Measurements from ENCODE around the gene BCL2L15.
A peak's percentile ranks its signal among the peaks of the same experiment; 100 is the strongest.

The BCL2L15 gene

GRCh38 chr1:113859478-113860175 is 27.8 kb downstream of the BCL2L15 start:
- no peaks in the 10 kb centered on the region for H3K36me3 ChIP-seq (replicated peaks; ENCODE audit: insufficient read depth, low read length)
- peak overlapping the region; percentile 50 for H3K4me2 ChIP-seq (ENCODE audit: low read depth, low read length)
- no peaks in the 10 kb centered on the region for H3K27me3 ChIP-seq (replicated peaks; ENCODE audit: insufficient read depth, low read length)
- H3K27ac ChIP-seq (ENCODE audit: low read length), result peak overlapping the region; percentile 39; the same call in 1 of the 2 replicates
- peak; percentile 46 for DNase-seq
- TF ChIP-seq CTCF (IDR thresholded peaks at IDR 0.05; ENCODE audit: low read length), result no peak
- TF ChIP-seq EZH2phosphoT487 (IDR thresholded peaks at IDR 0.05; ENCODE audit: low read length), result no peak
- no peak for TF ChIP-seq EZH2 (optimal IDR thresholded peaks at IDR 0.05; ENCODE audit: low read depth, low read length)
- no peaks in the 10 kb centered on the region for H3K79me2 ChIP-seq (ENCODE audit: low read length)
- H3K4me3 ChIP-seq (ENCODE audit: low read length), result no peak overlapping the region
- H3K9me2 ChIP-seq (replicated peaks; ENCODE audit: insufficient read depth, low read length), result no peaks in the 10 kb centered on the region
- H2AFZ ChIP-seq (ENCODE audit: low read length), result no peak overlapping the region
- H3F3A ChIP-seq (ENCODE audit: insufficient read depth, low read length), result peaks cover 17% of the 10 kb centered on the region
- no peak overlapping the region for H3K9ac ChIP-seq (ENCODE audit: low read length)
- no peaks in the 10 kb centered on the region for H3K9me3 ChIP-seq (replicated peaks; ENCODE audit: insufficient read depth, low read length)
- H3K4me1 ChIP-seq (ENCODE audit: low read length), result peaks cover 14% of the 10 kb centered on the region
- H4K20me1 ChIP-seq (ENCODE audit: insufficient read depth, low read length), result no peaks in the 10 kb centered on the region

- peak overlapping the region; percentile 39; the same call in 1 of the 2 replicates for H3K27ac ChIP-seq (ENCODE audit: low read length)
- no peaks in the 10 kb centered on the region for H4K20me1 ChIP-seq (ENCODE audit: insufficient read depth, low read length)
- H3K4me1 ChIP-seq (ENCODE audit: low read length), result peaks cover 14% of the 10 kb centered on the region
- no peaks in the 10 kb centered on the region for H3K9me3 ChIP-seq (replicated peaks; ENCODE audit: insufficient read depth, low read length)
- no peaks in the 10 kb centered on the region for H3K27me3 ChIP-seq (replicated peaks; ENCODE audit: insufficient read depth, low read length)
- H2AFZ ChIP-seq (ENCODE audit: low read length), result no peak overlapping the region
- peak overlapping the region; percentile 50 for H3K4me2 ChIP-seq (ENCODE audit: low read depth, low read length)
- H3K36me3 ChIP-seq (replicated peaks; ENCODE audit: insufficient read depth, low read length), result no peaks in the 10 kb centered on the region
- no peak overlapping the region for H3K4me3 ChIP-seq (ENCODE audit: low read length)
- no peak overlapping the region for H3K9ac ChIP-seq (ENCODE audit: low read length)
- TF ChIP-seq EZH2phosphoT487 (IDR thresholded peaks at IDR 0.05; ENCODE audit: low read length) (no peak), EZH2 (optimal IDR thresholded peaks at IDR 0.05; ENCODE audit: low read depth, low read length) (no peak), CTCF (IDR thresholded peaks at IDR 0.05; ENCODE audit: low read length) (no peak)
- no peak for DNase-seq
- peaks cover 17% of the 10 kb centered on the region for H3F3A ChIP-seq (ENCODE audit: insufficient read depth, low read length)
- H3K79me2 ChIP-seq (ENCODE audit: low read length), result no peaks in the 10 kb centered on the region
- no peaks in the 10 kb centered on the region for H3K9me2 ChIP-seq (replicated peaks; ENCODE audit: insufficient read depth, low read length)
Measured at GRCh38 chr1:113858982-113859381, 28.4 kb downstream of the BCL2L15 start.

- no peaks in the 10 kb centered on the region for H3K9me3 ChIP-seq (replicated peaks; ENCODE audit: insufficient read depth, low read length)
- H3F3A ChIP-seq (ENCODE audit: insufficient read depth, low read length), result peaks cover 17% of the 10 kb centered on the region
- H3K27ac ChIP-seq (ENCODE audit: low read length), result no peak overlapping the region
- H3K79me2 ChIP-seq (ENCODE audit: low read length), result no peaks in the 10 kb centered on the region
- H4K20me1 ChIP-seq (ENCODE audit: insufficient read depth, low read length), result no peaks in the 10 kb centered on the region
- no peak for TF ChIP-seq EZH2phosphoT487 (IDR thresholded peaks at IDR 0.05; ENCODE audit: low read length)
- TF ChIP-seq EZH2 (optimal IDR thresholded peaks at IDR 0.05; ENCODE audit: low read depth, low read length), result no peak
- TF ChIP-seq CTCF (IDR thresholded peaks at IDR 0.05; ENCODE audit: low read length), result no peak
- no peaks in the 10 kb centered on the region for H3K27me3 ChIP-seq (replicated peaks; ENCODE audit: insufficient read depth, low read length)
- no peaks in the 10 kb centered on the region for H3K9me2 ChIP-seq (replicated peaks; ENCODE audit: insufficient read depth, low read length)
- no peak overlapping the region for H3K4me3 ChIP-seq (ENCODE audit: low read length)
- H3K36me3 ChIP-seq (replicated peaks; ENCODE audit: insufficient read depth, low read length), result no peaks in the 10 kb centered on the region
- no peak overlapping the region for H3K9ac ChIP-seq (ENCODE audit: low read length)
- H3K4me1 ChIP-seq (ENCODE audit: low read length), result peaks cover 14% of the 10 kb centered on the region
- no peak overlapping the region for H3K4me2 ChIP-seq (ENCODE audit: low read depth, low read length)
- no peak for DNase-seq
- no peak overlapping the region for H2AFZ ChIP-seq (ENCODE audit: low read length)
Measured at GRCh38 chr1:113858418-113858817, 29.0 kb downstream of the BCL2L15 start.

All from MM.1S (cell line).